GM12892 (cell line): ENCODE data around the gene RNF186.

Source experiments
- DNase-seq: peaks from one replicate; pipeline ENCODE4 v3.0.0; 2011; ENCODE audit not compliant: insufficient read length
- FAIRE-seq: peaks from 2 replicates; lab custom pipeline; 2011; peaks lifted over from hg19 to GRCh38; lab: Jason Lieb, UNC
- POLR2A ChIP-seq: IDR thresholded peaks from 2 replicates; pipeline ENCODE4 v1.6.1; 2011; ENCODE audit warnings: low read depth, low read length, control low read depth
- POLR2AphosphoS5 ChIP-seq: IDR thresholded peaks from 2 replicates; pipeline ENCODE4 v1.6.1; 2011; ENCODE audit warnings: low read depth, low read length, control low read depth
- TAF1 ChIP-seq: IDR thresholded peaks from 2 replicates; pipeline ENCODE4 v1.6.1; 2011; ENCODE audit warnings: low read depth, mild to moderate bottlenecking, control low read depth, low read length, borderline replicate concordance

The RNF186 gene

GRCh38 chr1:19846338-19846737 is 31.3 kb upstream of the RNF186 start:
- no peak for TF ChIP-seq POLR2A
- TF ChIP-seq TAF1 = no peak
- no peak for TF ChIP-seq POLR2AphosphoS5
- DNase-seq (no peak), FAIRE-seq (no peak)

GRCh38 chr1:19845555-19845954 is 30.5 kb upstream of the RNF186 start:
- FAIRE-seq = no peak
- DNase-seq = no peak

DNA sequence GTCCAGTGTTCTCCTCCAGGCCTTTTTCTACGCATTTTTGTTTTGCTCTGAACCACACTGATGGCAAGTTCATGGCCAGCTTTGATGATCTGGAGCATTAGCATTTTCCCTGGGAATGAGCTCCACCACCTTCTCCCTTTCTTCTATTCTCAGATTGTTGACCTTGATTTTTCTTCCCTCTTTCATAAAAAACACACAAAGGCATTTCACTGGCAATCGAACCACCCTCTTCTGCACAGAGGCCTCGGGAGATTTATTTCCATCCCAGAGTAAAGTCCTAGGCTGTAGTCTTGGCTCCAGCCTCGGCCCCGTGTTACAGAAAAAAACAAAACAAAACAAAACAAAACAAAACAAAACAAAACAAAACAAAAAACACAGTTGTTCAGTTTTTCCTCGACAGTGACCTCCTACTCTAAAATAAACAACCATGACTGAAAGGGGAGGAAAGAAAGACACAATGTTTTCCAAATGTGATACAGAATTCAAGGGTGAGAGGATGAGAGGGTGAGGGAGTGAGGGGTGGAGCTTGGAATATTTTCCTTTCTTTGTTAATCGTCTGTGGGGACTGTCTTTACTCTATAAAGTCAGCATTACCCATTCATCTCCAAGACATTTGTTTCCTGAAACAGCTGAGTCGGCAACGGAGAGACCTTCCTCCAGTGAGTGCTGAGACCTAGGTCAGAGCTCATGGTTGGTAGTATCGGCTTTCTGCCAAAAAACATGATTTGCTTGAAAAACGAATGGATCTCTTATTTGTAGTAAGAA is 29.8 kb upstream of the RNF186 start:
- no peak for TF ChIP-seq TAF1
- TF ChIP-seq POLR2AphosphoS5 = no peak
- no peak for TF ChIP-seq POLR2A

More at GRCh38 chr1:19845555-19845954, 30.5 kb upstream of the RNF186 start:
- TF ChIP-seq POLR2A = no peak
- TF ChIP-seq POLR2AphosphoS5 = no peak
- TF ChIP-seq TAF1 = no peak

GRCh38 chr1:19840228-19840627 is 25.1 kb upstream of the RNF186 start:
- DNase-seq (no peak), FAIRE-seq (no peak)
- TF ChIP-seq POLR2AphosphoS5 = no peak
- no peak for TF ChIP-seq TAF1

More for the DNA sequence above, 29.8 kb upstream of the RNF186 start:
- no peak for FAIRE-seq
- DNase-seq = no peak

DNA sequence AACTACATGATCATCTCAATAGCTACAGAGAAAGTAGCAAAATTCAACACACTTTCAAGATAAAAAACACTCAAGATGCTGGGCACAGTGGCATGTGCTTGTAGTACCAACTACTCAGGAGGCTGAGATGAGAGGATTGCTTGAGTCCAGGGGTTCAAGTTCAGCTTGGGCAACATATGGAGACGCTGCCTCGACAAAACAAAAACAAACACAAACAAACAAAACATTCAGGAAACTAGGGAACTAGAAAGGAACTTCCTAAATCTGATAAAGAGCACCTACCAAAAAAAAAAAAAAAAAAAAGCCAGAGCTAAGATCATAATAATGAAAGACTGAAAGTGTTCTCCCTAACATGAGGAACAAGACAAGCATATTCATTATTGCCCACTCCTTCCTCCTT is 22.8 kb upstream of the RNF186 start:
- DNase-seq = no peak
- FAIRE-seq = no peak

DNA sequence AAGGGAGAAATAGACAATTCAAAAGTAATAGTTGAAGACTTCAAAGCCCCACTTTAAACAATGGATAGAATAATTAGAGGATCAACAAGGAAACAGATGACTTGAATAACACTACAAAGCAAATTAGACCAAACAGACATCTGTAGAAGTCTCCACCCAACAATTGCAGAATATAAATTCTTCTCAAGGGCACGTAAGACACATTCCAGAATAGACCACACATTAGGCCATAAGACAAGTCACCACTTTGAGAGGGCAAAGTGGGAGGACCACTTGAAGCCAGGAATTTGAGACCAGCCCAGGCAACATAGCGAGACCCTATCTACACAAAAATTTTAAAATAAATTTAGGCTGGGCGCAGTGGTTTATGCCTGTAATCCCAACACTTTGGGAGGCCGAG is 20.5 kb upstream of the RNF186 start:
- DNase-seq (no peak), FAIRE-seq (no peak)
- TF ChIP-seq TAF1 = no peak
- TF ChIP-seq POLR2A = no peak
- no peak for TF ChIP-seq POLR2AphosphoS5

More for the DNA sequence above, 22.8 kb upstream of the RNF186 start:
- no peak for TF ChIP-seq POLR2AphosphoS5
- no peak for TF ChIP-seq POLR2A
- no peak for TF ChIP-seq TAF1

GRCh38 chr1:19831441-19831840 is 16.4 kb upstream of the RNF186 start:
- no peak for TF ChIP-seq POLR2AphosphoS5
- FAIRE-seq (no peak), DNase-seq (no peak)

- DNase-seq = no peak
- no peak for FAIRE-seq
- TF ChIP-seq TAF1 (no peak), POLR2AphosphoS5 (no peak), POLR2A (no peak)
These were observed 13.5 kb upstream of the RNF186 start for GRCh38 chr1:19828546-19828945.

DNA sequence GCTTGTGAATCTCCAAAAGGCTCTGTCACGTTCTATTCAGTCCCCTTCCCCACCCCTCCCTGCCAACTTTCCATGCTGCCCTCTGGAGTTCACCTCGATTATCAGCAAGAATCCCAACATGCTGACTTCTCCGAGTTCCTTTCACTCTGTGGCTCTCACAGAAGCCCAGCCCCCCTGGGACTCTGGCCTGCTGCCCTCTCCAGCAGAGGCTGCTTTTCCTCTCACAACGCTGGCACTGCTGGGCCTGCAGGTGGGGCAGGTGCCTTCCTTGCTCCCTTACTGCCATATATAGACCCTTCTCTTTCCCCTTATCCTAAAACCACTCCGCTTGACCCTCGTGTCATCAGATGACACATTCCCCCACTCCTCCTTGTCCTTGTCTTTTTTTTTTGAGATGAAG is 10.2 kb upstream of the RNF186 start:
- no peak for DNase-seq
- TF ChIP-seq TAF1 = no peak
- TF ChIP-seq POLR2AphosphoS5 = no peak
- TF ChIP-seq POLR2A = no peak
- no peak for FAIRE-seq

GRCh38 chr1:19824541-19824940 is 9.5 kb upstream of the RNF186 start:
- DNase-seq (no peak), FAIRE-seq (no peak)
- no peak for TF ChIP-seq TAF1
- no peak for TF ChIP-seq POLR2A
- no peak for TF ChIP-seq POLR2AphosphoS5

DNA sequence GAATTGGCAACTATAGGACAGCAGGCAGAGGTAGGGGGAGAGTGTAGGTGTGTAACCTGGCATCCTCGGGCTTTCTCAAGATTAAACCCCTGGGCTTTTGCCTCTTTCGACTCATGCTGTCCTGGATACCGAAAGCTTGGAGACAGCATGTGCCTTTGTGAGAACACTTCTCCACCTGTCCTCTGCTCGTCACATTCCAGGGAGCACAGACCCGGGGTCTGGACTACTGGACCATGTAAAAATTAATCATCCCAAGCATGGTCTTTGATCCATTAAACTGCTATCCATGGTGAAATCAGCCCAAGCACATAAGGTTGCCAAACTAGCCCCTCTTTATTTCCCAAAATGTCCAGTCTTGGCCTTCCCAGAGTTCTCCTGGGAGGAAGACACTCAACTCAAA is 9.0 kb upstream of the RNF186 start:
- TF ChIP-seq TAF1 = no peak
- TF ChIP-seq POLR2A = no peak
- TF ChIP-seq POLR2AphosphoS5 = no peak
- DNase-seq (no peak), FAIRE-seq (no peak)

GRCh38 chr1:19819701-19820100 is 4.6 kb upstream of the RNF186 start:
- no peak for DNase-seq
- no peak for TF ChIP-seq POLR2AphosphoS5
- no peak for TF ChIP-seq TAF1
- TF ChIP-seq POLR2A = no peak
- FAIRE-seq = no peak
